ENCODE results near the gene ZNHIT6. TPM values are rescaled to one million over a fixed set of nuclear protein-coding genes. Genes with fewer than 3 reads are reported as not detected.

Gene ZNHIT6
- total and polyA plus RNA-seq, 2 of the 8 experiments (the other 6 are each of a cell fraction or from before 2014, with no cell fraction given) = 5.9 to 17.2 TPM

DNA sequence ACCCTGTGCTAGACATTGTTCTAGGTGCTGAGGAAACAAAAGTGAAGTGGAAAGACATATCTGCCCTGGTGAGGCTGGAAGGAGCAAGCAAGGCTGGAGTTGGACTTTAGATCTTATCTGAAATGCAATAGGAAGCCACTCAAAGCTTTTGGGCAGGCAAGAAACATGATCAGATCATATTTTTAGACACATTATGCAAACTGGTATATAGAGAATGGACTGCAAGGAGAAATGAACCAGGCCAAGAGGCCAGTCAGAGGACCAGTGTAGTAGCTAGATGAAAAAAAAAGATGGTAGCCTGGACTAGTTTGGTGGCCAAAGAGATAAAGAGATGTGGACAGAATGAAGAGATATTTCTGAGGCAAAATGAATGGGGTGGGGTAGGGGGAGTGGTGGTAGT lies 81.4 kb downstream of the ZNHIT6 start:
- no peaks in the 10 kb centered on the region for H4K20me1 ChIP-seq (replicated peaks in 1 of 2; ENCODE audit: control insufficient read depth in 1 of 2, insufficient read depth in 2 of 2, low read length in 2 of 2)
- H2BK120ac ChIP-seq (replicated peaks; ENCODE audit: low read depth, low read length) = no peak overlapping the region
- no peak overlapping the region for H3K56ac ChIP-seq (replicated peaks; ENCODE audit: insufficient read length, low read depth, low read length)
- no peak overlapping the region for H2BK15ac ChIP-seq (ENCODE audit: low read length)
- peaks cover 3 to 11% (median 6%) of the 10 kb centered on the region in 4 experiments; a peak in 6 of 7 replicates for H3K4me1 ChIP-seq (replicated peaks in 1 of 4; ENCODE audit: control insufficient read depth in 3 of 4, insufficient read depth in 4 of 4, low read length in 3 of 4)
- H4K5ac ChIP-seq (ENCODE audit: insufficient read length, low read depth, low read length) = no peak overlapping the region
- H3K23me2 ChIP-seq (ENCODE audit: low read depth, low read length) = peaks cover 2% of the 10 kb centered on the region; the same call in 1 of the 2 replicates
- no peak overlapping the region for H2AFZ ChIP-seq (ENCODE audit: low read length)
- H2BK20ac ChIP-seq (ENCODE audit: low read length) = no peak overlapping the region
- no peak overlapping the region for H3K14ac ChIP-seq (ENCODE audit: insufficient read length)
- CTCF ChIA-PET (ENCODE audit: partially characterized antibody) = interaction anchor here (0.8 to 4.8 kb wide), 3 partner anchors 13 to 345 kb away, joined by 3 to 42 read pairs (median 4); no protein-coding TSS in a partner anchor
- H3K27me3 ChIP-seq (replicated peaks in 1 of 4; ENCODE audit: control insufficient read depth in 3 of 4, extremely low read depth in 1 of 4, insufficient read depth in 3 of 4, low read length in 3 of 4) = no peaks in the 10 kb centered on the region
- H3K36me3 ChIP-seq (ENCODE audit: control insufficient read depth in 2 of 4, insufficient read depth in 4 of 4, low read length in 3 of 4) = peaks cover 0 to 11% (median under 1%) of the 10 kb centered on the region in 4 experiments; a peak in 4 of 8 replicates
- H2BK12ac ChIP-seq (ENCODE audit: low read depth, low read length) = no peak overlapping the region
- FAIRE-seq = no peak
- no peaks in the 10 kb centered on the region for H3K79me1 ChIP-seq (ENCODE audit: low read depth, low read length)
- H3K79me2 ChIP-seq (ENCODE audit: control insufficient read depth in 1 of 2, insufficient read depth in 2 of 2, low read length in 2 of 2) = no peaks in the 10 kb centered on the region
- no peak for DNase-seq (ENCODE audit: low read depth in 1 of 2, low spot score in 2 of 2)
- no peak overlapping the region for H3K23ac ChIP-seq (ENCODE audit: insufficient read length)
- H4K8ac ChIP-seq (ENCODE audit: extremely low read depth, insufficient read depth, low read length) = no peak overlapping the region
- no peak overlapping the region for H3K27ac ChIP-seq (ENCODE audit: low read depth, low read length)
- no peak overlapping the region for H3K4ac ChIP-seq (replicated peaks; ENCODE audit: insufficient read length, low read depth, low read length)
- H2AK5ac ChIP-seq (ENCODE audit: low read depth, low read length) = no peak overlapping the region
- no peak overlapping the region for H3K4me3 ChIP-seq (ENCODE audit: extremely low read depth in 1 of 4, insufficient read depth in 2 of 4, low read depth in 3 of 4, low read length in 4 of 4)
- no peak overlapping the region for H4K91ac ChIP-seq (replicated peaks; ENCODE audit: insufficient read length, low read length)
- H3K4me2 ChIP-seq (ENCODE audit: insufficient read depth in 1 of 2, low read depth in 2 of 2, low read length in 2 of 2) = no peak overlapping the region
- peaks cover 10 to 14% of the 10 kb centered on the region in 2 experiments; a peak in 3 of 4 replicates for H3K9me3 ChIP-seq (ENCODE audit: insufficient read depth in 2 of 2, low read depth in 1 of 2, low read length in 1 of 2)
- POLR2A ChIA-PET (ENCODE audit: partially characterized antibody) = interaction anchor here (1.3 kb wide), 1 partner anchor 43 kb away, joined by 5 read pairs; no protein-coding TSS in a partner anchor
- no peak overlapping the region for H2BK5ac ChIP-seq (ENCODE audit: low read depth, low read length)
- no peak overlapping the region for H3K18ac ChIP-seq (ENCODE audit: extremely low read depth, low read length)
- H3K9ac ChIP-seq (replicated peaks in 1 of 4; ENCODE audit: extremely low read depth in 1 of 4, low read depth in 3 of 4, low read length in 3 of 4) = no peak overlapping the region
- TF ChIP-seq, protein P1, sequence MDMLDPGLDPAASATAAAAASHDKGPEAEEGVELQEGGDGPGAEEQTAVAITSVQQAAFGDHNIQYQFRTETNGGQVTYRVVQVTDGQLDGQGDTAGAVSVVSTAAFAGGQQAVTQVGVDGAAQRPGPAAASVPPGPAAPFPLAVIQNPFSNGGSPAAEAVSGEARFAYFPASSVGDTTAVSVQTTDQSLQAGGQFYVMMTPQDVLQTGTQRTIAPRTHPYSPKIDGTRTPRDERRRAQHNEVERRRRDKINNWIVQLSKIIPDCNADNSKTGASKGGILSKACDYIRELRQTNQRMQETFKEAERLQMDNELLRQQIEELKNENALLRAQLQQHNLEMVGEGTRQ (IDR thresholded peaks at IDR 0.05; ENCODE audit: low read length) = no peak
- no peak for TF ChIP-seq SIX5 (IDR thresholded peaks at IDR 0.05; ENCODE audit: low read depth, low read length)
- no peak for TF ChIP-seq TBP (IDR thresholded peaks at IDR 0.05; ENCODE audit: low read depth, low read length)
- no peak for TF ChIP-seq CHD1 (IDR thresholded peaks at IDR 0.05; ENCODE audit: low read depth, low read length)
- no peak for TF ChIP-seq EP300 (IDR thresholded peaks at IDR 0.05; ENCODE audit: borderline replicate concordance in 1 of 2, low read depth in 2 of 2, low read length in 2 of 2)
